Retina (tissue), 1 donor: Measurements from ENCODE around the gene CRLF1.
A peak's percentile ranks its signal among the peaks of the same experiment; 100 is the strongest.

Experiments used
- DNase-seq: peaks from one replicate; pipeline ENCODE4 v3.0.0-alpha.2; 2016

The CRLF1 gene

GRCh38 chr19:18590273-18591272 lies 16.0 kb downstream of the CRLF1 start:
- DNase-seq: peak; percentile 93

- DNase-seq: peak; percentile 85
Measured at GRCh38 chr19:18589380-18590272, 17.0 kb downstream of the CRLF1 start.

- peak; percentile 96 for DNase-seq
Measured at GRCh38 chr19:18588611-18589379, 17.8 kb downstream of the CRLF1 start, which contains the start of gene REX1BD. Gene REX1BD, plus strand, starts transcription at chr19:18588798. Its CDS starts 4 bp downstream, at chr19:18588802.

- DNase-seq: no peak
Measured at GRCh38 chr19:18587962-18588610, 18.5 kb downstream of the CRLF1 start.

GRCh38 chr19:18587561-18587960 lies 19.0 kb downstream of the CRLF1 start:
- no peak for DNase-seq

GRCh38 chr19:18586306-18586705 lies 20.3 kb downstream of the CRLF1 start:
- DNase-seq: no peak

GRCh38 chr19:18580311-18580710 lies 26.3 kb downstream of the CRLF1 start:
- no peak for DNase-seq

GRCh38 chr19:18577365-18577914 lies 29.2 kb downstream of the CRLF1 start:
- no peak for DNase-seq

GRCh38 chr19:18576383-18576782 lies 30.2 kb downstream of the CRLF1 start:
- no peak for DNase-seq

- DNase-seq: no peak
Measured at GRCh38 chr19:18574691-18575291, 31.8 kb downstream of the CRLF1 start.

GRCh38 chr19:18571564-18572344 lies 34.8 kb downstream of the CRLF1 start, which contains the start of gene UBA52:
Gene UBA52, plus strand, starts transcription at chr19:18571857. Its CDS starts 1,444 bp downstream, at chr19:18573301.
- DNase-seq: peak; percentile 98

GRCh38 chr19:18568367-18568766 lies 38.2 kb downstream of the CRLF1 start:
- DNase-seq: no peak

GRCh38 chr19:18566953-18567352 lies 39.6 kb downstream of the CRLF1 start:
- no peak for DNase-seq

GRCh38 chr19:18562086-18562485 lies 44.5 kb downstream of the CRLF1 start:
- no peak for DNase-seq

GRCh38 chr19:18559685-18560084 lies 46.9 kb downstream of the CRLF1 start:
- no peak for DNase-seq

- no peak for DNase-seq
Measured at GRCh38 chr19:18558604-18559003, 48.0 kb downstream of the CRLF1 start.

GRCh38 chr19:18558202-18558555 lies 48.4 kb downstream of the CRLF1 start:
- DNase-seq: peak; percentile 25

GRCh38 chr19:18557411-18558201 lies 49.0 kb downstream of the CRLF1 start, which contains the start of gene KXD1:
Gene KXD1, plus strand, starts transcription at chr19:18557870. Its CDS starts 4,187 bp downstream, at chr19:18562057.
- peak; percentile 87 for DNase-seq

GRCh38 chr19:18551631-18552030 lies 55.0 kb downstream of the CRLF1 start:
- DNase-seq: no peak
